Keratinocyte (primary cell): ENCODE results near the gene FBXO33. TPM values are rescaled to one million over a fixed set of nuclear protein-coding genes. Genes with fewer than 3 reads are reported as not detected.

Experiments
- DNase-seq: peaks from one replicate; pipeline ENCODE4 v3.0.0-alpha.2; 2011; ENCODE audit warnings: low read depth, missing footprints, low spot score
- FAIRE-seq: peaks from 2 replicates; lab custom pipeline; 2011; peaks lifted over from hg19 to GRCh38; lab: Jason Lieb, UNC
- H2AFZ ChIP-seq: 2 replicates; pipeline ENCODE4 v1.6.0; 2012; ENCODE audit warnings: low read length, control low read depth, inconsistent platforms; ENCODE audit not compliant: control insufficient read depth
- H3K27ac ChIP-seq: 2 replicates; pipeline ENCODE4 v1.5.1; 2011; ENCODE audit warnings: low read length; ENCODE audit not compliant: control insufficient read depth, insufficient read depth
- H3K27me3 ChIP-seq: 3 replicates; pipeline ENCODE4 v1.6.0; 2011; ENCODE audit warnings: low read length; ENCODE audit not compliant: control insufficient read depth, insufficient read depth; ENCODE audit errors: extremely low read depth
- H3K36me3 ChIP-seq, 2 experiments: 2 replicates in 1 of 2; 3 replicates in 1 of 2; pipeline ENCODE4 v1.5.1; 2011; ENCODE audit warnings: low read length in 2 of 2, mild to moderate bottlenecking in 1 of 2; ENCODE audit not compliant: control insufficient read depth in 2 of 2, insufficient read depth in 2 of 2; ENCODE audit errors: extremely low read depth in 1 of 2
- H3K4me1 ChIP-seq: 3 replicates; pipeline ENCODE4 v1.5.1; 2011; ENCODE audit warnings: low read length; ENCODE audit not compliant: control insufficient read depth, insufficient read depth; ENCODE audit errors: extremely low read depth
- H3K4me2 ChIP-seq: 3 replicates; pipeline ENCODE4 v1.6.0; 2011; ENCODE audit warnings: low read depth, low read length; ENCODE audit not compliant: control insufficient read depth, insufficient read depth; ENCODE audit errors: extremely low read depth
- H3K4me3 ChIP-seq, 3 experiments: fragments of 200-600 bp in 1 of 3; sonication (generic) in 1 of 3; 2 replicates in 2 of 3; 3 replicates in 1 of 3; pipeline ENCODE4 v1.5.1; 2011 to 2016; ENCODE audit warnings: low read length in 3 of 3, mild to moderate bottlenecking in 3 of 3, control low read depth in 2 of 3, inconsistent platforms in 1 of 3, low read depth in 1 of 3, mixed read lengths in 1 of 3, mixed run types in 1 of 3, moderate library complexity in 1 of 3; ENCODE audit not compliant: control insufficient read depth in 2 of 3, insufficient read depth in 2 of 3; ENCODE audit errors: extremely low read depth in 1 of 3
- H3K79me2 ChIP-seq: 2 replicates; pipeline ENCODE4 v1.6.0; 2012; ENCODE audit warnings: low read length; ENCODE audit not compliant: control insufficient read depth, insufficient read depth
- H3K9ac ChIP-seq: 3 replicates; pipeline ENCODE4 v1.6.0; 2011; ENCODE audit warnings: low read length; ENCODE audit not compliant: control insufficient read depth, insufficient read depth; ENCODE audit errors: extremely low read depth
- H3K9me1 ChIP-seq: 3 replicates; pipeline ENCODE4 v1.6.0; 2011; ENCODE audit warnings: low read length; ENCODE audit not compliant: control insufficient read depth, insufficient read depth; ENCODE audit errors: extremely low read depth
- H3K9me3 ChIP-seq: 2 replicates; pipeline ENCODE4 v1.5.1; 2012; ENCODE audit warnings: low read depth, low read length; ENCODE audit not compliant: control insufficient read depth
- H4K20me1 ChIP-seq: 3 replicates; pipeline ENCODE4 v1.6.0; 2011; ENCODE audit warnings: low read length; ENCODE audit not compliant: control insufficient read depth, insufficient read depth; ENCODE audit errors: extremely low read depth
- EZH2 ChIP-seq: IDR thresholded peaks from one replicate; pipeline ENCODE4 v1.6.1; 2012; ENCODE audit warnings: inconsistent platforms, mild to moderate bottlenecking, low read length, moderate library complexity
- dilution Hi-C: fragments of 300-500 bp; cut with MboI; formaldehyde crosslinking; loops from one replicate; pipeline ENCODE4 v1.7.0; 2020; ENCODE audit warnings: low sequenced_read_pairs; ENCODE audit not compliant: extremely low pct_ligation_motif_present
- polyA plus RNA-seq, 5 experiments: library from polyadenylated mRNA; depleted of rRNA in 3 of 5; stranded (reverse) in 3 of 5; stranded (forward) in 1 of 5; unstranded in 1 of 5; fragments of >200 nt; gene quantifications; 1 replicate in 1 of 5; 2 replicates in 3 of 5; 3 replicates in 1 of 5; pipeline versions ENCODE4 v1.2.1 to v1.2.3, GENCODE V29; 2011 to 2012; ENCODE audit warnings: missing spikeins in 2 of 5, low read depth in 1 of 5, low replicate concordance in 1 of 5
- TF ChIP-seq, protein P1 (sequence below), 3 experiments: IDR thresholded peaks in 1 of 3; conservative IDR thresholded peaks in 1 of 3; optimal IDR thresholded peaks in 1 of 3; 2 replicates in 2 of 3; 3 replicates in 1 of 3; pipeline versions ENCODE3 to v1.5.1; 2011; ENCODE audit warnings: low read length in 3 of 3, mild to moderate bottlenecking in 3 of 3, moderate library complexity in 2 of 3, control low read depth in 1 of 3, inconsistent platforms in 1 of 3; ENCODE audit not compliant: insufficient read depth in 2 of 3; ENCODE audit errors: extremely low read depth in 1 of 3

FBXO33 gene
- polyA plus RNA-seq, 1 donor (not counting 4 experiments of a cell fraction or from before 2014, with no cell fraction given), result 12.0 TPM

DNA sequence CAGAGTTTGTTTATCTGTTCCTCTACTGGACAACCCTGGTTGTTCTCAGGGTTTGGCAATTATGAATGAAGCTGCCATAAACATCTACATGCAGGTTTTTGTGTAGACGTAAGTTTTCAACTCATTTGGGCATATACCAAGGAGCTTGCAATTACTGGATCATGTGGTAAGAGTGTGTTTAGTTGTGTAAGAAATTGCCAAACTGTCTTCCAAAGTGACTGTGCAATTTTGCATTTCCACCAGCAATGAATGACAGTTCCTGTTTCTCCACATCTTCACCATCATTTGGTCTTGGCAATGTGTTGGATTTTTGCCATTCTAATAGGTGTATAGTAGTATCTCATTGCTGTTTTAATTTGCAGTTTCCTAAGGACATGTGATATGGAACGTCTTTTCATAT is 39.8 kb upstream of the FBXO33 start:
- H3K27ac ChIP-seq, result no peak overlapping the region
- DNase-seq (no peak), FAIRE-seq (no peak)
- no peaks in the 10 kb centered on the region for H3K36me3 ChIP-seq
- TF ChIP-seq EZH2, result no peak
- TF ChIP-seq, protein P1, sequence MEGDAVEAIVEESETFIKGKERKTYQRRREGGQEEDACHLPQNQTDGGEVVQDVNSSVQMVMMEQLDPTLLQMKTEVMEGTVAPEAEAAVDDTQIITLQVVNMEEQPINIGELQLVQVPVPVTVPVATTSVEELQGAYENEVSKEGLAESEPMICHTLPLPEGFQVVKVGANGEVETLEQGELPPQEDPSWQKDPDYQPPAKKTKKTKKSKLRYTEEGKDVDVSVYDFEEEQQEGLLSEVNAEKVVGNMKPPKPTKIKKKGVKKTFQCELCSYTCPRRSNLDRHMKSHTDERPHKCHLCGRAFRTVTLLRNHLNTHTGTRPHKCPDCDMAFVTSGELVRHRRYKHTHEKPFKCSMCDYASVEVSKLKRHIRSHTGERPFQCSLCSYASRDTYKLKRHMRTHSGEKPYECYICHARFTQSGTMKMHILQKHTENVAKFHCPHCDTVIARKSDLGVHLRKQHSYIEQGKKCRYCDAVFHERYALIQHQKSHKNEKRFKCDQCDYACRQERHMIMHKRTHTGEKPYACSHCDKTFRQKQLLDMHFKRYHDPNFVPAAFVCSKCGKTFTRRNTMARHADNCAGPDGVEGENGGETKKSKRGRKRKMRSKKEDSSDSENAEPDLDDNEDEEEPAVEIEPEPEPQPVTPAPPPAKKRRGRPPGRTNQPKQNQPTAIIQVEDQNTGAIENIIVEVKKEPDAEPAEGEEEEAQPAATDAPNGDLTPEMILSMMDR (optimal IDR thresholded peaks at IDR 0.05 in 1 of 3, IDR thresholded peaks at IDR 0.05 in 1 of 3, conservative IDR thresholded peaks at IDR 0.05 in 1 of 3; ENCODE audit: extremely low read depth in 1 of 3, insufficient read depth in 2 of 3, low read length in 3 of 3), result no peak
- no peak overlapping the region for H2AFZ ChIP-seq
- H3K4me1 ChIP-seq, result no peaks in the 10 kb centered on the region
- H3K79me2 ChIP-seq, result no peaks in the 10 kb centered on the region
- H3K4me3 ChIP-seq, result no peak overlapping the region
- no peaks in the 10 kb centered on the region for H4K20me1 ChIP-seq
- H3K27me3 ChIP-seq, result no peaks in the 10 kb centered on the region
- no peaks in the 10 kb centered on the region for H3K9me1 ChIP-seq
- no peak overlapping the region for H3K4me2 ChIP-seq
- H3K9ac ChIP-seq, result no peak overlapping the region
- H3K9me3 ChIP-seq, result no peaks in the 10 kb centered on the region
- dilution Hi-C loops, result no loop called here

DNA sequence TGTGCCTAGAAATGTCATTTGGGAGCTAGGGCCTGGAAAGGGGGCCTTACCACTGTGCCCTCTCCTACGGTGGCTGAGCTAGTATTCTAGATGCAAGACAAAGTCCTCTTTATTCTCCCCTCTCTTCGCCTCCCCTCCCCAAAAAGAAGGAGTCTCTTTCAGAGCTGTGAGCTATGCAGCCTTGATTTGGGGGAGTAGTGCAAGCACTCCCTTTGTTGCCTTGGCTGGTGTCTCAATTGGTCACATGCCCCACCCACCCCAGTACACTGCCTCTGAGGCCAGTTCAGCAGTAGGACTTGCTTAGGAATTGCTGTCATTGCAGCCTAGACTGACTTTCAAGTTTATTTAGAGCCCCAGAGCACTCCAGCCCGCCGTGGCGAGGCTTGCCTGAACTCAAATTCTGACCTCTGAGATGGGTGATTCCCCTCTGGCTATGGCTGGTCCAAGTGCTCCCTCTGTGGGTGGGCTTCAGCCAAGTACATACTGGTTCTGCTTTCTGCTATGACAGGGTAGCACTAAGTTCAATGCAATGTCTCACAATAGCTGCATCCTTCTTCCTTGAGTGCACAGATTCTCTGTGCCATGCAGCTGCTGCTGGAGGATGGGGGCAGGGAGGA is 37.0 kb upstream of the FBXO33 start:
- H3K79me2 ChIP-seq, result no peaks in the 10 kb centered on the region

More for the DNA sequence above, 37.0 kb upstream of the FBXO33 start:
- H3K27me3 ChIP-seq, result no peaks in the 10 kb centered on the region
- H3K36me3 ChIP-seq, result no peaks in the 10 kb centered on the region
- dilution Hi-C loops, result no loop called here
- no peak overlapping the region for H3K4me2 ChIP-seq
- H2AFZ ChIP-seq, result no peak overlapping the region
- H3K9me1 ChIP-seq, result no peaks in the 10 kb centered on the region
- H3K9ac ChIP-seq, result no peak overlapping the region
- H3K27ac ChIP-seq, result no peak overlapping the region
- FAIRE-seq, result no peak
- TF ChIP-seq, protein P1 (optimal IDR thresholded peaks at IDR 0.05 in 1 of 3, IDR thresholded peaks at IDR 0.05 in 1 of 3, conservative IDR thresholded peaks at IDR 0.05 in 1 of 3; ENCODE audit: extremely low read depth in 1 of 3, insufficient read depth in 2 of 3, low read length in 3 of 3), result no peak
- no peak overlapping the region for H3K4me3 ChIP-seq
- no peaks in the 10 kb centered on the region for H3K9me3 ChIP-seq
- no peaks in the 10 kb centered on the region for H4K20me1 ChIP-seq
- no peak for DNase-seq
- no peaks in the 10 kb centered on the region for H3K4me1 ChIP-seq
